ENCODE measurements around the gene PUM1.

PUM1 gene

DNA sequence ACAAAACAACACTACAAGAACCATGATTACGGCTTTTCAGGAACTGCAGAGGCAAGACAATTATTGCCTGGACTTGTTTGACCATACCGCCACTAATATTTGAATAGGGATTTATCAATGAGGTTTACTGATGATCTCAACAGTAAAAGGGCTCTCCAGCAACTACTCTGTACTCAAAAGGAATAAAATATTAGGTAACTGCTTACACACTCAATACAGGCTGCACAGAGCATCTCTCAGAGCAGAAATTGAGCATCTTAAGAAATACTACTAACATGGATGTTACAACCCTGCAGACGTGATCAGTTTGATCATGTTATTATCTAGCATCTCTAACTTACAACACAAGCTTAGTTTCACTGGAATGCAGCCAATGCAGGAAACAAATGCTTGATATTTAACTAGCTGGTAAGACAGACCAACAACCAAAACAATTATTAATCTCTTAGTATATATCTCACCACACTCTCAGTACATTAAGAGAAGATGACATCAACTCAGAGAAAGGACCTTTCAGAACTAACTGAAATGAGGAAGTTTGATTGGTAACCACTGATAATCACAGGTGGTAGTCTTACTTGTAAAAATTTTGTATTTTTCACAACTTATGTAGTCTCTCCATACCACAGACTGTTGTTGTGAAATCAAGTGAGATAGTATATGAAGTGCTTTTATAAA lies 52.2 kb downstream of the PUM1 start:
- FAIRE-seq (no peak), DNase-seq (ENCODE audit: insufficient read length) (no peak)
- TF ChIP-seq POLR2AphosphoS5 (IDR thresholded peaks at IDR 0.05; ENCODE audit: low read depth, low read length) (no peak), POLR2A (IDR thresholded peaks at IDR 0.05; ENCODE audit: low read depth, low read length) (no peak), TAF1 (IDR thresholded peaks at IDR 0.05; ENCODE audit: borderline replicate concordance, low read depth, low read length) (no peak)

DNA sequence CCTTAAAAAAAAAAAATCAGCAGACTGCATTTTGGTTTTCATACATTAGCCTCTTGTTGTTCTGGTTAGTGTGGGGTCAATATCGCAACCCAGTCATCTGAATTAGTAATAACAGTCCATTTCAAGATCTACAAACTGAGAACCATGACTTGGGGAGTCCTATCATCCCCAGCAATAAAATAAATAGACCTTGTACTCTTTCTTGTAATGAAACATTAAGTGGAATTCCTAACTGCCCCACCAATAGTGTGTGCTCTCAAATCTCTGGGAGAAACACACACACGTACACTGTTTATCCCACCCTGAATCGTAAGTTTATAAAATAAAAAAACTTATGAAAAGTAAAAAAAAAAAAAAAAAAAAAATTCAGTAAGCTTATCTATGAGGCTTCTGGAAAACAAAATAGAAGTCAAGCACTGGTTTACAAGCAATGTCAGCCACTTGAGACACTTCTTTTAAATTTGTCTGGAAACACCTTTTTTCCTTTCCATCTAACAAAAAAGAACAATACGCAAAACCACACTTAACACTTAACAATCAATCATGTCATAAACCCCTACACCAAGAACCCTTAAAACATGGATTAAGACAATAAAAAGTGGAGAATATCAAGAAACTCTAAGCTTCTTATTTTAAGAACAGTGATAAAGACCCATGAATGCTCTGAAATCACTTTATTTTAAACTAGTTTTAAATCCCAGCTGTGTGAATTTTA lies 53.1 kb downstream of the PUM1 start:
- no peak for TF ChIP-seq TAF1 (IDR thresholded peaks at IDR 0.05; ENCODE audit: borderline replicate concordance, low read depth, low read length)
- TF ChIP-seq POLR2A (IDR thresholded peaks at IDR 0.05; ENCODE audit: low read depth, low read length): no peak
- TF ChIP-seq POLR2AphosphoS5 (IDR thresholded peaks at IDR 0.05; ENCODE audit: low read depth, low read length): no peak
- DNase-seq (ENCODE audit: insufficient read length): no peak
- FAIRE-seq: no peak

DNA sequence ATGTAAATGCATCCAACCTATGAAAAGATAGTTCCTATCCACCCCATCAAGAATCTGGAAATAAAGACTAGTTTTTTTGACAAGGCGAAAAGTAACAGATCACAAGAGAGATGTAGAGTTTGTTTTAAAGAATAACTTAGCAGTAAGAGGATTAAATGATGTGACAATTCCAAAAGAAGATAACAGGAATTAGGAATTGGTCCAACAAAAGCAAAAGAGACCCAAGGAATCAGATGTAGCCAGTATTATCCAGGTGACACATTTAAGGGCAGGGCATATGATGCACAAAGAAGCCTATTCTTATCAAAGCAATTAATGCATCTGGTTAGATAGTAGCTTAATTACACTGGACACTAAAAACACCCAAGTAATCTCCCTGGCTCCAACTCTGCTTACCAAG lies 53.8 kb downstream of the PUM1 start:
- DNase-seq (ENCODE audit: insufficient read length) (no peak), FAIRE-seq (no peak)

DNA sequence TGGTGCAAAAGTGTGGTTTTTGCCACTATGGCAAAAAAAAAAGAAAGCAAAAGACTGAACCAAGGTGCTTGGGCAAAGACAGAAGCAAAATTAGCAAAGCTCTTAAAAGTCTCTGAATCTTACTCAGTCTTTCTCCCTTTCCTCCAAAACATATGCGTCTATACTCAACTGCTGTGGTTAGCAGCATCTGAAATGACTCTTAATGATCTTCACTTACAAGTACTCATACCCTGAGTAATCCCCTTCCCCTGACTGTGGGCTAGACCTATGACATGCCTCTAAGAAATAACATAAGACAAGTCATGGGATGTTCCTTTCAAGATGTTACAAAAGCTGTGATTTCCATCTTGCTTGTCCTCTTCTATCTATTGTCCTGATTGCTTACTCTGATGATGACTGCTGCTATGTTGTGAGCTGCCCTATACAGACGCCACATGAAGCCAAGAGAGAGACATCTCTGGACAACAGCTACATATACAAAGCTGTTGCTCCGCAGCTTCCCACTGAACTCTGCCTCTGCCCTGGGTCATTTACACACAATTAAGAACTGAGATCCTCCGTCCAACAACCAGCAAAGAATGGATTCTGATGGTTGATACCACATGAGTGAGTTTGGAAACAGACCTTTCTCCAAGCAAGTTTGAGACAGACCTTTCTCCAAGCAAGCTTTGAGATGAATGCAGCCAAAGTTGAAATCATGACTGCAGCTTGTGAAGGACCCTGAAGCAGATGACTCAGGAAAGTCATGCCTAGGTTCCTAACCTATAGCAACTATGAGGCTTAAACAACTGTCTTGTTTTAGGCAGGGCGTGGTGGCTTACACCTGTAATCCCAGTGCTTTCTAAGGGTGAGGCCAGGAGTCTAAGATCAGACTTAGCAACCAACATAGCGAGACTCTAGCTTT lies 55.2 kb downstream of the PUM1 start:
- FAIRE-seq: peak; percentile 74
- TF ChIP-seq TAF1 (IDR thresholded peaks at IDR 0.05; ENCODE audit: borderline replicate concordance, low read depth, low read length) (no peak), POLR2AphosphoS5 (IDR thresholded peaks at IDR 0.05; ENCODE audit: low read depth, low read length) (no peak), POLR2A (IDR thresholded peaks at IDR 0.05; ENCODE audit: low read depth, low read length) (no peak)
- DNase-seq (ENCODE audit: insufficient read length): peak; percentile 4

More for the DNA sequence above, 53.8 kb downstream of the PUM1 start:
- TF ChIP-seq POLR2AphosphoS5 (IDR thresholded peaks at IDR 0.05; ENCODE audit: low read depth, low read length) (no peak), POLR2A (IDR thresholded peaks at IDR 0.05; ENCODE audit: low read depth, low read length) (no peak), TAF1 (IDR thresholded peaks at IDR 0.05; ENCODE audit: borderline replicate concordance, low read depth, low read length) (no peak)

DNA sequence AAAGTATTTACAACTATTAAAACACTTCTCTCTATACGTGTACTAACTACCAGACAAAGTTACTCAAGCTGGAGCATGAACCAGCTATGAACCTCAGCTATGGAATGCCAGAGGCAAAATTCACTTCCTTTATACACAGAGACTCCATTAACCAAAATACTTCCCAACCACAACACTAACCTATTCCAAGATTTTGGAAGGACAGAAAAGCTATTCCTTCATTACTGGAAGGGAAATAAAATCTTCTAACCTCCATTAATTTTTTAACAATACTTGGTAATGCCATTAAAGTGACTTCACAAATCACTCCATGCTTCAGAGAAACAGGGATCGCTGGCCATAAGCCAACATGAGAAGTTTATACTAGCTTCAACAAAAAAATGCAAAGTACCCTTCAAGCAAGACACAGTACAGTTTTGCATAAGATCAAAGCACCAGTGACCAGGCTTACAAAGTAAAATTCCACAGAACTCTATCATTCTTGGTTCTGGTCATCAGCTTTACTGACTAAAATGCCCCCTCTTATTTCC lies 58.0 kb downstream of the PUM1 start:
- no peak for DNase-seq (ENCODE audit: insufficient read length)

DNA sequence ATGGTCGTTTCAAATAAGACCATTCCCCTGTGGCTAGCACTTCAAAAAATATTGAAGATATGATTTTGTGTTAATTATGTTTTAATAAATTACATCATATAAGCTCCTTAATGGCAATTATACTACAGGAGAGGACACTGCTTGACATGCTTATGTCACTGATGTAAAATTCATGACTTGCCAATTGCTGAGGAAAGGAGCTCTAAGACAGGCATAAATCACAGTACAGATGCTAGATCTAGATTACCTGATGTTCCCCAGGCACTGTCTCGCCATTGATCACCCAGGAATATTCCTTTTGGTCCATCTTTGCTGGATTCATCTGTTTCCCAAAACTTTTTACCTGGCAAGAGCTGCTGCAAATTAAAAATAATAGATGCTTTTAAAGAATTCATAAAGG lies 58.8 kb downstream of the PUM1 start:
- FAIRE-seq: no peak
- no peak for TF ChIP-seq POLR2AphosphoS5 (IDR thresholded peaks at IDR 0.05; ENCODE audit: low read depth, low read length)
- TF ChIP-seq TAF1 (IDR thresholded peaks at IDR 0.05; ENCODE audit: borderline replicate concordance, low read depth, low read length): no peak
- no peak for TF ChIP-seq POLR2A (IDR thresholded peaks at IDR 0.05; ENCODE audit: low read depth, low read length)

More for the DNA sequence above, 58.0 kb downstream of the PUM1 start:
- TF ChIP-seq POLR2AphosphoS5 (IDR thresholded peaks at IDR 0.05; ENCODE audit: low read depth, low read length) (no peak), TAF1 (IDR thresholded peaks at IDR 0.05; ENCODE audit: borderline replicate concordance, low read depth, low read length) (no peak), POLR2A (IDR thresholded peaks at IDR 0.05; ENCODE audit: low read depth, low read length) (no peak)
- FAIRE-seq: peak; percentile 38

DNA sequence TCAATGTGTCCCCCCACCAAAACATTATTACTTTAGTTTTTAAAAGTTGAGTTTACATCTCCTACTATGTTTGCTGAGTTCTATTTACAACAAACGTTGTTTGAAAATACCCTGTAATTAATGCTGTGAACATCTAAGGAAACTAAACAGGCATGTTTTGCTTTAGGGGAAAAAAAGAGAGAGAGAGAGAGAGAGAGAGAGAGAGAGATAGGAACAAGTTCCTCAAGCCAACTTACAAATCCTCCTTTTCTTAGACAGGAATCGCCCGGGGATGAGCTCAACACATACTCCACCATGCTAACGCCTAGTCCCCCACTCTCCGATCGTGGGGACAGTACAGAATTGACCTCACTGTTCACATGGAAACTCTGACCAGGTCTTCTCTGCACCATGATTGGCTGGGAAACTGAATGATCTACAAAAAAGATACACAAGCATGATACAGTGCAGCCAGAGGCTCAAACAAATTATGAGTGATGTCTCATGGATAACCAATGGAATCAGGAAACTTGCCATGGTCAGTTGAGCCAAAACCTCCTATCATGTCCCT lies 59.8 kb downstream of the PUM1 start:
- DNase-seq (ENCODE audit: insufficient read length): no peak
- no peak for FAIRE-seq
- TF ChIP-seq POLR2A (IDR thresholded peaks at IDR 0.05; ENCODE audit: low read depth, low read length) (no peak), POLR2AphosphoS5 (IDR thresholded peaks at IDR 0.05; ENCODE audit: low read depth, low read length) (no peak), TAF1 (IDR thresholded peaks at IDR 0.05; ENCODE audit: borderline replicate concordance, low read depth, low read length) (no peak)

More for the DNA sequence above, 58.8 kb downstream of the PUM1 start:
- no peak for DNase-seq (ENCODE audit: insufficient read length)

DNA sequence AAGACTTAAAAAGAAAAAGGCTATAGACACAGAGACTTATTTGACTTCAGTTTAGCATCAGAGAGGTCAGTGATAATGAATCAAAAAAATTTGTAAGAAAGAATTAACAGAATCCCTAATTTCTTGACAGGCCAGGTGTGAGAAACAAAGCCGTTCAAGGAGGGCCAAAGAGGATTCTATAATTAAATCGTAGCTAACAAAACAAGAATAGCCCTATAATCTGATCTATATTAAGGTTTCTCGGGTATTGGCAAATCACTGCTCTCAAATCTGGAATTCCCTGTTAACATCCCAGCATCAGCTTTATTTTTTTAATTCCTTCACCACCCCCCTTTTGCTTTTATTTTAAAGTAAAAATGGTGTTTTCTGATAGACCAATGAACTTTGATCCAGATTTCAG lies 60.3 kb downstream of the PUM1 start:
- FAIRE-seq: no peak
- TF ChIP-seq POLR2AphosphoS5 (IDR thresholded peaks at IDR 0.05; ENCODE audit: low read depth, low read length): no peak
- TF ChIP-seq TAF1 (IDR thresholded peaks at IDR 0.05; ENCODE audit: borderline replicate concordance, low read depth, low read length): no peak
- TF ChIP-seq POLR2A (IDR thresholded peaks at IDR 0.05; ENCODE audit: low read depth, low read length): no peak
- no peak for DNase-seq (ENCODE audit: insufficient read length)

DNA sequence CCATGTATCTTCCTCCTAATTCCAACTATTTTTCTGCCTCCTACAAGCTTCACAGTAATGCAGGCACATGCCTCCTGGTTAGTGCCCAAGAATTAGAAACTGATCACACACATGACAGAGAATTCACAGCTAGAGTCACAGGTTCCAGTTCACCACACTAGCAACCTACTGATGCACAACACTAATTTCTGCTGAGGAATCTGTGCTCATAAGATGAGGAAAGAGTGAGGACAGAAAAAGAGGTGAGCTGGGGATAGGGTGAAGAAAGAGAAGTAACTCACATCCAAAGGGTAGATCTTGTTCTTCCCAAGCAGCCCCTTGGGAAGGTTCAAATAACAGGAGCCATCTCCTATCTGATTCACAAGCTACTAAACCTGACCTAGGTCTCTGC lies 61.3 kb downstream of the PUM1 start:
- FAIRE-seq: peak; percentile 24
- TF ChIP-seq POLR2A (IDR thresholded peaks at IDR 0.05; ENCODE audit: low read depth, low read length) (no peak), TAF1 (IDR thresholded peaks at IDR 0.05; ENCODE audit: borderline replicate concordance, low read depth, low read length) (no peak), POLR2AphosphoS5 (IDR thresholded peaks at IDR 0.05; ENCODE audit: low read depth, low read length) (no peak)
- no peak for DNase-seq (ENCODE audit: insufficient read length)

DNA sequence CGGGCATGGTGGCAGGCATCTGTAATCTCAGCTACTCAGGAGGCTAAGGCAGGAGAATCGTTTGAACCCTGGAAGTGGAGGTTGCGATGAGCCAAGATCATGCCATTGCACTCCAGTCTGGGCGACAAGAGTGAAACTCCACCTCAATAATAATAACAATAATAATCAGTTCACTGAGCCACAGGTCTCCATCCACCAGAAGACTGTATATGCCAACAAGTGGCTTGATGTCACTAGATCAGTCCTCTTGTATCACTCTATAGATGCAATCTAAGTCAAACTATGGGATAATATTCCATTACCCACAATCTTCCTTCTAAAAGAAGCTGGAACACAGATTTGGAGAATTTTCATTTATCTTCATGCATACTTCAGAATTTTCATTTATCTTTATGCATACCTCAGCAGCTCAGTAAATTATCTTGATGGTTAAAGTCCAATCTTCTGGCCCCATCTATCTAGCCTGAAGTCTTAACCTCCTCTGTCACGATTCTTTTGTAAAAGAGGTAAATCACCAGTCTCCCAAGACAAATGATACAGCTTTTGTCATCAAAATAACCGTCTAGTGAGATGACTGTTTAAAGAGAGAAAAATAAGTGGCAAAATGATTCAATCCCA lies 61.8 kb downstream of the PUM1 start:
- DNase-seq (ENCODE audit: insufficient read length) (no peak), FAIRE-seq (no peak)
- no peak for TF ChIP-seq TAF1 (IDR thresholded peaks at IDR 0.05; ENCODE audit: borderline replicate concordance, low read depth, low read length)
- no peak for TF ChIP-seq POLR2A (IDR thresholded peaks at IDR 0.05; ENCODE audit: low read depth, low read length)
- no peak for TF ChIP-seq POLR2AphosphoS5 (IDR thresholded peaks at IDR 0.05; ENCODE audit: low read depth, low read length)

All from GM12892 (cell line).